RPMI8226 (cell line): Measurements from ENCODE around the gene LYZL2.
A peak's percentile ranks its signal among the peaks of the same experiment; 100 is the strongest.

Experiments
- DNase-seq: peaks from one replicate; pipeline ENCODE4 v3.0.0-alpha.2; 2015

The LYZL2 gene

DNA sequence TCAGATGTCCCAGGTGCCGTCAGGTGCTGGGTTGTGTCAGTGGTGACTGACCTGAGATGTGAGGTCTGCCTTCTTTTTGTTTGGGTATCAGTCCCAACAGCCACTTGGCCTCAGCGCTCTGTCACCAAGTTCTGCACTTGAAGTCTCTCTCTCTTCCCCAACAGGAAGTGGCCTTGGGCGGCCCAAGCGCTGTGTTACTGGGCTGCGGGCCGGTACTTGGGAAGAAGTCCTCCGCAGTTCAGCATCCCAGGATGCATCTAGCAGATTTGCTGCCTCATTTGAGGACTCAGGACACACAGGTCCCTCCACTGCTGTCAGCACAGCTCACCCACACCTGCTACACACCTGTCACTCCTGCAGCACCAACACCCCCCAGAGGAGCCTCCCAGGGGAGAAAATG is 40.1 kb downstream of the LYZL2 start:
- no peak for DNase-seq

DNA sequence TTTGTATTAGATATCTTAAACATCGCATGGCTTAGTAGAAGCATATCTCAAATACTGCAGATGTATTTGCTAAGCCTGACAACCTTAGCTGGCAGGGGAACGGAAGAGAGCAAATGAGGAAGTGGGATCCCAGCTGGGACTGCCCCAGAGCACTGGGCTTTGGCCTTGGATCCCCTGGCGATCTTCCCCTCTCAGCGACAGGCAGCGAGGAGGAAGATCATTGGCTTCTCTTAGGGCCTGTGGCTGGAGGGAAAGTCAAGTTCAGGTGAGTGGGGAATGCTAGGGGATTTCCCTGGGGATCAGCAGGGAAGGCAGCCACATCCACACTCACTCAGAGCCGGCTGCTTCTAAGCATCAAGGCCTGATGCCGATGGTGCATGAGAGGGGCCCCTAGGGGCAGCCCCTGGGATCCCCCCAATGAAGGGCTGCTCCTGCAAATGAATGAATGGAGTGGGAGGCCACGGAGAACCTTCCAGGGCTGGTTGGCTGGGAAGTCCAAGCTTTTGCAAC is 42.0 kb downstream of the LYZL2 start:
- peak; percentile 74 for DNase-seq

DNA sequence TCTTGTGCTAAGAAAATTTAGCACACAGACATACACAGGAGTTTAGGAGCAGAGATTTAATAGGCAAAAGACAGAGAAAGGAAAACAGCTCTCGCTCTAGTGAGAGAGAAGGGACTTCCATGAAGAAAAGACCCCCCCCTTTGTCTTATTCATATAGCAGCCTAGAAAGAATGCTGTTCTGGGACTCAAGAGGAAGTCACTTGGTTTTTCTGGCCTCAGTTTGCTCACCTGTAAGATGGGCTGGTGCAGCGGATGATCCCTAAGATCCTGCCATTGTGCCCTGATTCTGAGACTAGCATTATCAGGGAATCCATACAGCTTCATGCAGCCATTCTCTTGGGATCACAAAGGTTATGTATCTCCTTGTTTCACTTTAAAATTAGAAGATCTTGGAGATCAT is 42.7 kb downstream of the LYZL2 start:
- DNase-seq = no peak

GRCh38 chr10:30583778-30584415 is 45.7 kb downstream of the LYZL2 start:
- DNase-seq = peak; percentile 73

- peak; percentile 41 for DNase-seq
These were observed 47.7 kb downstream of the LYZL2 start for GRCh38 chr10:30581779-30582380.

GRCh38 chr10:30580676-30581075 is 48.9 kb downstream of the LYZL2 start:
- no peak for DNase-seq

DNA sequence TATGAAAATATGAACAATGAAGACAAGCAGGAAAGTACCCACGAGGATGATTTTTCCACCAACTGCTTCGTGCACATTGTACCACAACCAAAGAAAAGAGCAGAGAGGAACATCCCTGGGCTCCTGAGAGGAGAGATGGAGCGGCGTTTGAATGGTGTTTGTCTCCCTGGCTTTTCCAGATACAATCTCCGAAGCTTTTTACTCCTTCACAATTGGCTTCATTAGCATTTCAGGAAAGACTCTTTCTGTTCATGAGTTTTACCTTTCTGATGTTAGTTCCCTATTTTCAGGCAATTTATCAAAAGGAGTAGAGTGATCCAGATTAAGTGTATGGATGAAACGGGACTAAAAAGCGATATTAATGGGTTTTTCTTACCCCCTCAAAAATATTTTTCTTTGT is 49.3 kb downstream of the LYZL2 start:
- DNase-seq = no peak

DNA sequence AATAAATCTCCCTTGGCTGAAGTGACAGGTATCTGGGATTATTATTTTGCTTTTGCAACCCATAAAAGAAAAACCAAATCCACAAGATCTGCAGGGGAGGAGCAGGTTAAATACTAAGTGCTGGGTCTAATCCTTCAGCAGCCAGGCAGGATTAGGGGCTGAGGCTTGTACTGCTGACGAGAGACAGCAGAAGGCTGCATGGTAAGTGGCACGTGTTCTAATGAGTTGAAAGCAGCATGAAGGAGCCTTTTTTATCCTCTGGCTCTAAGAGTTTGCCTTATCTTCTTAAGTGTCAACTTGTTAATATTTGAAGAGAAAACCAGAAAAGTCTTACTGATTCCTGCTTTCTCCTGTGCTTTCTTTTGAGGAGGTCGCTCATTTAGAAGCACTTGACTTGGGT is 50.0 kb downstream of the LYZL2 start:
- no peak for DNase-seq

DNA sequence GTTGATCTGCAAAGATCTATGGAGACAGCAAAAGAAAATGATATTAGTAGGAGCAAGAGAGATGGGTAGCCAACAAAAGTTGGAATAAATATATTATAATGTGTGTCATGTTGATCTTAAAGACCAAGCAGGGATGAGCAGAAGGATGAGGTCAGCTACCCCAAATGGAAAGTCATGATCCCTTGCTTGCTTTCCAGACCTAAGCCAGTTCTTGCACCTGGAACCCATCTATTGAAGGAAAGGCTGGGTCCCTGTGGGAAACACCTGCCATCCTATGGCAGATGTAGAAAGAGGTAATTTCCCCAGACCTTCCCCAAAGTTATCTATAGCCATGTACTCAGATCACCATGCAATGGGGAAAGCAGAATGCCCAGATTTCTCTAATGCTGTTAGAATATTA is 52.5 kb downstream of the LYZL2 start:
- no peak for DNase-seq

GRCh38 chr10:30576641-30577040 is 52.9 kb downstream of the LYZL2 start:
- no peak for DNase-seq

GRCh38 chr10:30574432-30574796 is 55.1 kb downstream of the LYZL2 start:
- DNase-seq = no peak

GRCh38 chr10:30573721-30574431 is 55.7 kb downstream of the LYZL2 start:
- DNase-seq = no peak

DNA sequence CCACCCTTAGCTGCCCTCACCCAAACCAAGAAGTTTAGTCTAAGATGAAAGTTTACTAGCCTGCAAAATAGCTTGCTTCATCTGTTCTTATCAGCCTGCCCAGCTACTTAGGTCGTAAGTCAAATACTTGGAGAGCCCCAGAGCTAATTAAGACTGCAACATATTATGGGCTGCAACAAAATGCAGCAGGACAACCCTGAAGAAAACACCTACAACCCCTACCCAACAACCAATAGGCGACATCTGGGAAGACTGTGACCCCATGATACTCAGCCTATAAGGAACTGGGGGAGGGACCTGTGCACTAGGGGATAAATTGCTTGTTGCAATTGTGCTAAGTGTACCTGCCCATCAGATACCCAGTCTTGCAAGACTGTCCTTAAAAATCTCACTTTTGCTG is 64.1 kb downstream of the LYZL2 start:
- no peak for DNase-seq

DNA sequence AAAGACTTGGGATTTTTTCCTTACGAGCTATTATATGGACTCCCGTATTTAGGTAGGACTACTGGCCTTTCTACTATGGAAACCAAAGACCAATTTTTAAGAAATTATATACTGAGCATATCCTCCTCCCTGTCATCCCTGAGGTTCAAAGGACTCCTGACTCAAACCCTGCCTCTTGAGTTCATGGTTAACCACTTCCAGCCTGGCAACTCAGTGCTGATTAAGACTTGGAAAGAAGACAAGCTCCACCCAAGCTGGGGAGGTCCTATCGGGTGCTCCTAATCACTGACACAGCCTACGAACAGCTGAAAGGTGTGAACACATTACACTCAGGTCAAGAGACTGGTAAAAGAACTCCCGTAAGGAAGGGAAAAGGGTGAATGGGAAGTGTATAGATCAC is 66.8 kb downstream of the LYZL2 start:
- no peak for DNase-seq
